ENCODE data around the gene INO80B.
A peak's percentile ranks its signal among the peaks of the same experiment; 100 is the strongest.
"Not testable (repeated sequence)": the region's sequence is repeated elsewhere in the genome, so short reads cannot be mapped to it uniquely, and the experiment has no call there.

The INO80B gene

DNA sequence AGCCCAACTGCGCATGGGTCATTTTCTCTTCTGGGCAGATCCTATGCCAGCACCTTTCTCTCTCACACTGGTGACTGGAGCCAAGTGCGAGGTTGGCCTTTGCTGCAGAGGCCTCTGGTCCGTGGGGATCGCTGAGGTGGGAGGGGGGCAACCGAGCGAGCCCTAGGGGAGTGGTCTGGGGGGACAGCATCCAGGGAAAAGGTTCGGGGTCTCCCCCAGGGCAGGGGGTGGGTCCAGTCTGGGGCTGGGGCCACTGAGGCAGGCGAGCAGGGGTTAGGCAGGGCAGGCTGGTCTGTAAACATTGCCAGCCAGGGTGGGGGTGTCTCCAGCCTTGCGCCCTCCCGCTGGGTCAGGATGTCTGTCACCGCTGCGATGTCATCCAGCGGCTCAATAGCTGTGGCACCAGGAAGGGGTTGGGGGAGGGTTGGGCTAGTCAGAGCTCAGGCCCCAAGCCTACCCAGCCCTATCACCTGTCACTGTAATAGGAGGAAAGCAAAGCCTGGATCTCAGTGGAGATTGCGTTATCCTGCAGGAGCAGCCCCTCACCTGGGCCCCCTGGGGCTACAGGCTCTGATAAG is 28.6 kb upstream of the INO80B start:
- DNase-seq = no peak

DNA sequence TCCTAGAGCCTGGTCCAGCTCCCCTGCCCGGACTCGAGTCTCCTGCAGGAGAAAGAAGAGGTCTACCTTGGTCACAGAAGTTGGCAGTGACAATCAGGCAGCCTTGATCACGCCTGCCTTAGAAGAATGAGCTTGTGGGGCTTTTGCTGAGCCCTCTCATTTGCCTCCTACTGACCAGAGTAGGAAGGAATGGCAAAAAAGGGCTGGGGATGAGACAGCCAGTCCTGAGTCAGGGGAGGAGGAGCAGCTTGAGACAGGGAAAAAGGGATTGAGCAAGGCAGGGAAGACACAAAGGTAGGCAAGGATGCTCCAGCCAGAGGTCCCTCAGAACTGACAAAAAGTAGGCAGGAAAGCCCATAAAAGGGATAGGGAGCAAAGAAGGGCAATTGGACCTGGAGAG is 27.3 kb upstream of the INO80B start:
- DNase-seq = no peak

DNA sequence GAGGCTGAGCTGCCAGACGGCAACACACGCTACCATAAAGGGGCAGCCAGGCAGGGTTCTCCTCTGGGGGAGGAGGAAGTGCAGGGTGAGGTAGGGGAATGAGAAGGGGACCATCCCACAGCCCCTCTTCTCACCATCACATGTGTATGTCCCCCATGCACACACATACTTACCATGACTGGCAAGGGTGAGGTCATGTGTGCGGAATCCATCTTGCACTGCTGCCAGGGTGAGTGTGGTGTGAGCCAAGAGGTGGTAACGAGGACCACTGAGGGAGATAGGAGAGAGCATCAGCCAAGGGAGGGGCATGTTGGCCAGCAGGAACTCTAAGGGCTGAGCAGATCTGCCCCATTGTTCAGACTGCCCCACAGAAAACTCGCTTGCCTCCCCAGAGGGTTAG is 26.2 kb upstream of the INO80B start:
- no peak for DNase-seq

DNA sequence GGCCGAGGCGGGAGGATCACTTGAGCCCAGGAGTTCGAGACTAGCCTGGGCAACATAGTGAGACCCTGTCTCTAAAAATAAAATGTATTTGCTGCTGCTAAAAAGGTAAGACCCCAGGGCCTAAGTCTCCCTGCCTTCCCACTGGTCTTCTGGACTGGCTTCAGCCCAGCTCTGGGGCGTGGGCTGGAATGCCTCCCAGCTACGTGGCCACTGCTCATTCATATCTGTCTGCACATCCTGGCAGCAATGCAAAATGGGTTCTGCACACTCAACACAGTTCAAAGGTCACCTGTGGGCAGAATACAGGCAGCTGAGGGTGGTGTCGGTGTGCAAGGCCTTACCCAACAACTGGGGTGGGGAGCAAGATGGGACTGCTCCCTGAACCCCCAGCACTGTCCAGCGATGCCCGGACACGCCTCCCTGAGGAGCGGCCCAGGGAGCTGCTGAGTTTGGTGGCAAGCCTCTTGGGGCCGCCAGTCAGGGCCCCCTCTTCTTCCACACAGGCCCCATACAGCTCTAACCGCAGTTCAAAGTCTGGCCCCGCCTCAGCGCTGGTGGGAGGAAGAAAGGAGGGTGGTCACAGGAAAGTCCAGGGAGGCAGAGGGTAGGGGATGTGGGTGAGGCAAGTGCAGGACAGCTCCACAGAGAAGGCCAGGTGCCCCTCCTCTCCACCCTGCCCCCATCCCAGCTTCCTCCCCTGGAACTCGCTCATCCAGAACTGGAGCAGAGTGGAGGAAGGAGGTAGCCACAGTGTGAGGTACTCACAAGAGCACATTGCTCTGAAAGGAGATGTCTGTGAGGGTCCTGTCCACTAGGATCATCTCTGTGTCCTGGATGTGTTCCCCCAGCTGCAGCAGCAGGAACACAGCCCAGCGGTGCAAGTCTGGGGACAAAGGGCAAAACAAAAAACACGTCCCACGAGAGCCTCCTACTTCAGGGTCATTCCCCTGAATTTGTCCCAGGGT is 25.1 kb upstream of the INO80B start:
- no peak for DNase-seq

DNA sequence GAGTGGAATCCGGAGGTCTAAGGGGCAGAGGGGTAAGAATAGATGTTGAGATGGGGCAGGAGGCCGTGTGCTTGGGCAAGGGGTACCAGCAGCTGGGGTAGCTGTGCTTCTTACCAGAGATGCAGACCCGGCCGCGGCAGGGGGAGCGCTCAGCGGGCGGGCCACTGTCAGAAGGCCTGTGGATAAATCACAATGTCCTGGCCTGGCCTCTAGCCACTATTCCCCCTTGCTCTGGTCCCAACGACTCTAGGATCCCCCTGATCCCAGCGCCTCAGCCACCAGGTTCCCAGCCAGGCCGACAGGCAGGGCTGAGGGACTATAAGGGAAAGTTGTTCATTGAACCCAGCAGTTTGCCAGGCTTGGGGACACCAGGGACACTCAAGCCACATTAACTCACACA is 24.4 kb upstream of the INO80B start:
- no peak for DNase-seq

DNA sequence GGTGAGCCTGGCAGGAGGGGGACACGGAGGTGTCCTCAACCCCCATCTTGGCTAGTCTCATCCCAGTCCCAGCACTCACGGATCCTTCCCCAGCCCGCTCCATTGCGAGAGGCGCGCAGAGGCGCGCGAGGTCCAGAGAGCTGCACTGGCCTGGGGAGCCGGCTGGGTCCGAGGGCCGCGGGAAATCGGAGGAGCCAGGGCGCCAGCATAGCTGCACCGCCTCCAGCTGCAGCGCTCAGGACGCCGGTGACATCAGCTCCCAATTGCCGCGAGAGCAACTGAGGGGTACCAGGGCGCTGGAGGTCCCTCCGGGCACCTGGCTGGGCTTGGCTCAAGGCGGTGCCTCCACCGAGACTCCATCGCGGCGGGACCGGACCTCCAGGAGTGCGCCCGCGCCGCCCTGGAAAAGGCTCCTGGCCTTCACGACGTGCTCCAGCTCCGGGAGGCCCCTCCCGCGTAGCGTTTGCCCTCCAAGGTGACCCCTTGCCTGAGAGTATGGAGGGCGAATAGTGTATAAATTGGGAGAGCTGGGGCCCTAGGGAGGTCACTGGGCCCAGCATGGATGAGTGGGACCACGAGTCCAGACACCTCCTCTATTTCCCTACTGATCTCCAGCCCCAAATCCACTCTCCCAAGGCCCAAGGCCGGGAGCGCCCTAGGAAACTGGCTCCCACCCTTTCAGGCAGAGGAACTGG is 18.6 kb upstream of the INO80B start:
- no peak for DNase-seq

DNA sequence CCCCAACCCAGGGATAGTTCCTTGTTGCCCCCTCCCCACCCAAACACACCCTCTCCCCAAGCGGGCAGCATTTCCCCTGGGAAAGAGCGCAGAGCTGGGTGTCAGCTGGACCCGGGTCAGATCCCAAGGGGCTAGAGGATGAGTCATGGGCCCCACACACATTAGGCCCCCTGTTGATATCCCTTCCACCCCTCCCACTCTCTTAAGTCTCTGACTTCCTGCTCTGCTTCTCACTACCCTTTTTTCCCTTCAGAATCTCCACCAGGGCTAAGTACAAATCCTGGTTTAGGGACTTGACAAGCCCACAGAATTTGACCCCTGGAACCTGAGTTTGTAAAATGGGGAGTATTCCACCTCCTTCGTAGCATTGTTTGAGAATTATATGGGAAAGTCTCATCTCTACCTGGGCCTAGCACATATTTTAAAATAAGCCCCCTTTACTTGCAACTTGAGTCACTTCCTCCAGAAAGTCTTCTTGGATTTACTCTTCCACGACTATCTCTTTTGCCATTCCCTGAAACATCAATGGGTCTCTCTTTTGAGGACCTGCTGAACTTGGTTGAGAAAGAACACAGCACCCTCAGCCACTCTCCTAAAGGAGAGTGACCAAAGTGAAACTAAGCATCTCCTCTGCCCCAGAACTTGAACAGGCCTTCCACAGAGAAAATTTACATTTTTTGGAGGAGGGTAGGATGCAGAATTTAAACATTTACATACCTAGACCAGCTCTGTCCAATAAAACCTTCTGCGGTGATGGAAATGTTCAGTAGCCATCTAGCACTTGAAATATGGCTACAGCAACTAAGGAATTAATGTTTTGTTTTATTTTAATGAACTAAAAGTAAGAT is 17.8 kb upstream of the INO80B start:
- no peak for DNase-seq

DNA sequence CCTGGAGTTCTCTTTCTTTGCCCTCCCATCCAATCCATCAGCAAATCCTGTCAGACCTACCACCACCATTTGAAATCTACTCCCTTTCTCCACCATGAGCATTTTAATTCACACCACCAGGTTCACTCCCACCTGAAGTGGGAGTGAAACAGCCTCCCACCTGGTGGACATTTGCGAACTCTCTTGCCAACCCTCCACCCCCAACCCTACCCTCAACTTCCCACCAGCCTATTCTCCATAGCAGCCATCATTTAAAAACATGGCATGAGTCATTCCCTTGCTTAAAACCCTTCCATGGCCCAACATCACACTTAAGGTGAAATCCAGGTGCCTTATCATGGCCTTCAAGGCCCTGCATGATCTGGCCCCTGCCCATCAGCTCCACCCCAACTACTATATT is 16.6 kb upstream of the INO80B start:
- DNase-seq = no peak

DNA sequence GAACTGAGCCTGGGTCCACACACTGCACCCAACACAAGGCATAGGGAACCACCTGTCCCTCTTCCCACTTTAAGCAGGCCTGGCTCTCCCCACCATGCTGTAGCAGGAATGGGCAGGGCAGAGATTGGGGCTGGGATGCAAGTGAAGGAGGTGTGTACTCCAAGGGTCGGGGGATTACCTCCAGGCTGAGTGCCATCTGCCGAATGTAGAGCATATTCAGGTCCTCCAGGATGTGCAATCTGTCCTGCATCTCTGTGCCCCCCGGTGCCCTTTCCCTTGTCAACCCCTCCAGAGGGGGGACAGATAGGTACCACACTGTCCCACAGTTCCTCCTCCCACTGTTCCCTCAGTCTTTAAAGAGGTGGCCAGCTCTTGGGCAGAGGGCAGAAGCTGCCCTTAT is 15.5 kb upstream of the INO80B start:
- no peak for DNase-seq

DNA sequence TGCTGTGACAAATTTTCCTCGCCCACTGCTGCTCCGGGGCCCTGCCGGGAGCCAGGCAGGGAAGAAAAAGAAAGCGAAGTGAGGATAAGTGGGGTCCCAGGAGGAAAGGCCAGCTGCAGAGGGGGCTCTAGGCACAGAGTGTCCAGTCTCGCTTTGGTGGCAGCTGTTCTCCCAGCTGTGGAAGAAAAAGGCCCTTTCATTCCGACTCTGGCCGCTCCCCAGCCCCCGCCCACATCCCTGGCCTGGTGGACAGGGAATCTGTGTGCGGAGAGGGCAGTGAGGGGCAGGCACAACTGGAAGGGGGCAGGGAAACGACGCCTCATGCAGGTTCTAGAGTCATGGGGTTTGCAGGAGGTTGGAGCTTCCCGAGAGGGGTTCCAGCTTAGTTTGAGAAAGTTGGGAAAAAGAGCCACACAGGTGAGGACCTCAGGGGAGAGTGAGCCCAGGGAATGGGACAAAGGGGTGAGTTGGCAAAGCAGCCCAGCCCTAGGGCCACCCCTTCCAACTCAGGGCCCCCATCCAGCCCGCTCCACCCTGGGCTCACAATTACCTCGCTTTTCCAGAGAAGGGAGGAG is 15.0 kb upstream of the INO80B start:
- DNase-seq = no peak

DNA sequence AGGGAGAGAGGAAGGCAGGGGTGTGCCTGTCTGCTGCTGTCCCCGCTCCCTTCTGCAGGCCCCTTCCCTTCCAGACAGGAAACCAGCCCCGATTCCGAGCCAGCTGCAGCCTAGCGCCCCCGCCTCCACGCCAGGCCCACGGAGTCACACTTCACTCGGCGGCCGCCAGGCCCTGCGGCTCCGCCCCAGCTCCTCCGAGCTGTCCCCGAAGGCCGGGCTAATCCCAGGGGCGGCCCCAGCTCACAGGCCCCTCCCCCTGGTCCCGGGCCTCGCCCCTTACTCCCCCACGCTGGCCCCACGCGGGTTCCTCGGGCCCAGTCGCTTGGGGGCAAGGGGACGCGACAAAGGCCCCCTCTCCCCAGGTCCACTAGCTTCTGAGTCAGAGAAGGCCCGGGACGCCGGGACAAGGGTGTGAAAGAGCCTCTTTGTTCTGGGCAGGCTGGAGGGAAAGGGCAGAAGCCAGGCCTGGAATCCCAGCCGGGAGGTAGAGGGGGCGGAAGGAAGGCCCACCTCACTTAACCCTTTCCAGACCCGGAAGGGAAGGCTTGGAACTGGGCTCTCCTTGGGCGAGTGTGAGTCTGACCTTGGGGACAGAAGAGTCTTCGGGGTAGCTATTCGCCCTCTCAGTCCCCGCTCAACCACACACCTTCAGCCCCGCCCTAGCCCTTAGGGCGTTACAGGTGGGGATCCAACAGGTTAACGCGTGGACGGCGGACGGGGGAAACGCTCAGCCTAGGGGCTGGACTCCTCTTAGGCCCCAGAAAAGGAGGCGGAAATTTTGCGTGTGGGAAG is 14.3 kb upstream of the INO80B start:
- DNase-seq = no peak

DNA sequence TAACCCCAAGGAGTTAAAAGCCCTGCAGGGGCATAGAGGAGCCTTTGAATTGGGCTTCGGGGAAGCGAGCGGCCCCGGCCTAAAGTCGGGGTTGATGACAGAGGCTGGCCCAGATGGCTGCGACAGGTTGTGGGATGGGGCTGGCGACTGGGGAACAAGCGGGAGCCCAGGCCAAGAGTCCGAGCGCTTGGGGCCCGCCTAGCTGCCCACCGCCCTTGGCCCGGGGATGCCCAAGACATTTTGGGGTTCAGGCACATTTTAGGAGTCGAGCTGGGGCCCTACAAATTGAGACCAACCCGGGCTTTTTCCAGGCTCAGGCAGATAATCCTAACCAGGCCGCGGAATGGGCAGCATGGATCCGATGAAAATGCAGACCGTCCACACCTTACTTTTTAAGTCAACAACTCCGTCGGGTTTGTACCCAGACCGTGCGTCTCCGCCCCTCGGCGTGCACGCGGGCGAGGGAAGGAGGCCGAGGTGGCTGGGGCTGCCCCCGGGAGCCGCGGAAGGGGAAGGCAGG is 13.7 kb upstream of the INO80B start:
- no peak for DNase-seq

DNA sequence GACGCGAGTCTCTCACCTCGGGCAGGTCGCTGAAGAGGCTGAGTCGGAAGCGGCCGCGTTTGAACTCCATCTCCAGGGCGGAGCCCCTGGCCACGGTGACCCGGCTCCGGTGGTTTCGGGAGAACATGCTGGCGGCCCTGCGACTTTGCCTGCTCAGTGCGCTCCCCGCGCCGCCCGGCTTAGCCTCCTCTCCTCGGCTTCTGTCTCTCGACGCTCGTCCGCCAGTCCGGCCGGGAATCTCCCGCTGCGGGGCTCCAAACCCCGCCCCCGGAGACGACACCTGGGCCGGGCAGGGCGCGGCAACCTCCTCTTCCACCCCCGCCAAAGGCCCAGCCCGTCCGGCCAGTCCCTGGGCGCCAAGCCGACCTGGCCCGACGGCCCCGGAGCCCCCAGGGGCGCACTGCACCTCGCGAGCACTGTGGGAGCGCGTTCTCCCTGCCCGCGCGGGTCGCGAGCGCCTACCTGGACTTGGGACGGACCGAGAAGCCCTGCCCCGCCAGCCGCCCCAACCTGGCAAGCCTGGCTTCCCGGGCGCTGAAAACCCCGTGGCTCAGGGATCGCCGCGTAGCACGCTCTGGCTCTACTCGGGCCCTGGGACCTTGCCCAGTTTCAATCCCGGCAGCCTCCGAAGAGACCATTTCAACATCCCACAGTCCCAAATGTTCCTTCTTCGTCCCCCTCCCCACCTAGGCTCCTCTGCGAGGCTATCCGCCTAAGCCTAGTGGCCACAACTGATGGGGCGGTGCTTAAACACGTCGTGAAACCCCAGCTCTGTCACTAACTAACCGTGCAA is 13.0 kb upstream of the INO80B start, which contains the start of gene RTKN:
Gene RTKN, minus strand, starts transcription at position 248 of the 793 bp plus-strand sequence. Its CDS starts 121 bp downstream, at position 127.
- peak; percentile 16 for DNase-seq

DNA sequence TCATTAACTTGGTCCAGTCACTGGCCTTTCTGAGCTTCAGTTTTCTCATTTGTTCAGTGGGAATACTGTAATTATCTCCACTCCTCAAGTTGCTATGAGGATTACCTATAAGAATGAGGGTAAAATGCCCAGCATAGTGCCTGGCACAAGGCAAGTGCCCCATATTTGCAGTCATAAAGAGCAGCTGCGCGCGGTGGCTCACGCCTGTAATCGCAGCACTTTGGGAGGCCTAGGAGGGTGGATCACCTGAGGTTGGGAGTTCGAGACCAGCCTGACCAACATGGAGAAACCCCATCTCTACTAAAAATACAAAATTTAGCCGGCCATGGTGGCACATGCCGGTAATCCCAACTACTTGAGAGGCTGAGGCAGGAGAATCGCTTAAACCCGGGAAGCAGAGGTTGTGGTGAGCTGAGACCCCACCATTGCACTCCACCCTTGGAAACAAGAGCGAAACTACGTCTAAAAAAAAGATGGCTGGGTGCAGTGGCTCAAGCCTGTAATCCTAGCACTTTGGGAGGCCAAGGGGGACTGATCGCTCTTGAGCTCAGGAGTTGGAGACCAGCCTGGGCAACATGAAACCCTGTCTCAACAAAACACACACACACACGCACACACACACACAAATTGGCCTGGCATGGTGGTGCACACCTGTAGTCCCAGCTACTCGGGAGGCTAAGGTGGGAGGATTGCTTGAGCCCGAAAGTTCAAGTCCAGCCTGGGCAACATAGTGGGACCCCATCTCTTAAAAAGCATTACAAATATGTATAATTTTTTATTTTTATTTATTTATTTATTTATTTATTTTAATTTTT is 12.2 kb upstream of the INO80B start:
- DNase-seq = not testable (repeated sequence)

DNA sequence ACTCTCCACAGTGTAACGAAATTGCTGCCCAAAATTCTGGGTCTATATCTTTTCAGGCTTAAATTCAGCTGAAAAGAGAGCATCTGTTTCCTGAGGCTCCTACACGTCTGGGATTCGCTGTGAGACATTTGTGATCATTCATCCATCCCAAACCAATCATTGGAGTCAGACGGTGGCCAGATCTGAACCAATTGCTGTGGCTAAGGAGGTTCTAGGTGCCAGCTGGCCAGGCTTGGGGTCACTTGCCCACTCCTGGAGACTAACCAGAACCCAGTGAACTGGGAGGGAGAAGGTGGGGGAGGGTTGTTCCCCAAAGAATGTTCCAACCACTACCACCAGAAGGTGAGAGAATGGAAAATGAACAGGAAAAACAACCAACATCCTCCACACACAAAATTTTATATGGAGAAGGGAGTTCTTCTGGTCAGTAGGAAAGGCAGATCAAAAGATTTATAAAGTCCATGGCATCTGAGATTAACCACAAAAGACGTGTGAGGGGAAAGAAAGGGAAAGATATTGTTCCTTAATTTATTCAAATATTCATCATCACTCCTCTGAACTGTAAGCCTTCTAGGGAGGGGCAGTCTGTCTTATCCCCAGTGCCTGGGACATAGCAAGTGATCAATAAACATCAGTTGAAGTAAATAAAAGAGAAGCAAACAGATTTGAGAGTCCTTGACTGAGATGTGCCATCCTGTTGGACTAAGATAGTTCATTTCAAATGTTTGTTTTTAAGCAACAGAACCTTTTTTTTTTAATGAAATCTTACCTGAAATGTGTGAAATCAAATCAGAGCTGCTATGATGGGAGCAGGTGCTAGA is 10.2 kb upstream of the INO80B start:
- DNase-seq = no peak

DNA sequence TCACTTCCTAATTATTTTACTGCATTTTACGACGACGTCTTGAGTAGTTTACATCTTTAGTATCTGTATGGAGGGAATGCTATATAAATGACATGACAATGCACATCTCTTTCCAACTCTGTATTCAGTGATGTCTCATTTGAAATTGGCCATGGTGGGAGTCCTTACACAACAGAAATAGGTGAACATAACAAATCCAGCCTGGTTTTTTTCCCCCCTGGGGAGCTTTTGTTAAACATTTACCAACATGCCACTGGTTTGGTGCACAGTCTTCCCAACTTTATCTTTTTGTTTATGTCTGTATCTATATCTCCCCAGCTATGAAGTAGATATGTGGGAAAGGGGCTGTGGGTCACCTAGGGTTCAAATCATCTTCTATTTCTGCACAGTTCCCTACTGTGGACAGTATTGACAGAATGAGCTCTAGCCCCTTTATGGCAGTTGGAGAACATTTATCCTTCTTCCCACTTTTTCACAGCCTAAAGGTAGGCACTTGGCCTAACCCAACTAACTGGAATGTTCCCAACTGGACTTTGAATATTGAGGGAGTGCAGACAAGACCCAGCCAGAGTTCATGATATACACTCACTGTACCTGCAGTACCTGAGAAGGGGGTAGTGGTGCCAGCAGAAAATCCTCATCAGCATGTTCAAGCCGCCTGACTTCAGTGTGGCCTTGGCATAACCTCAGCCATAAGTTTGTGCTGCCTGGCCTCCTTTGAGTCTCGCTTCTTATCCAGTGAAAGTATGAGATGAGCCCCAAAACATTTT is 7.5 kb upstream of the INO80B start:
- no peak for DNase-seq

DNA sequence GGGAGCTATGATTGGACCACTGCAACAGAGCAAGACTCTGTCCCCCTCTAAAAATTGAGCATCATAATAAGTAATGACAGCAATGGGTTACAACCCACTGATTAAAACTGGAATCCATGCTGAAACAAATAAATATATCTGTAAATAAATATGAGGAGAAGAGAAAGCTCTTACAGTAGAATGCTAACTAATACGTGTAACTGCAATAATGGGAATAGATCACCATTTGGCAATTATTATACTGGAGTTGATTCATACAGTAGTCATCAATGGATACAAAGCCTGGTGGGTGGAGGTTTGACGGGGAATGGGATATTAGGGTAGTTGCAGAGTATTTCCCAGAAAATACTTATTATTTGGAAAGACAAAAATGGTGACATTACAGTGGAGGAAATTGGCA is 6.1 kb upstream of the INO80B start:
- DNase-seq = no peak
